H1 (cell line): ENCODE measurements around the gene FBN2. TPM values are rescaled to one million over a fixed set of nuclear protein-coding genes. Genes with fewer than 3 reads are reported as not detected.

Experiments
- CTCF ChIA-PET: fragments of 300-600 bp; sonication (Branson Sonifier 250); formaldehyde crosslinking; loops from one replicate; lab custom pipeline; 2021; ENCODE audit not compliant: partially characterized antibody; lab: Charles Lee
- POLR2A ChIA-PET: fragments of 300-600 bp; sonication (Branson Sonifier 250); formaldehyde crosslinking; loops from one replicate; lab custom pipeline; 2021; ENCODE audit warnings: inconsistent platforms; ENCODE audit not compliant: partially characterized antibody; lab: Charles Lee
- DNase-seq, 2 experiments: peaks; one replicate each; pipeline versions ENCODE4 v3.0.0 to v3.0.0-alpha.2; 2010 to 2022; ENCODE audit warnings: low spot score in 2 of 2, low read depth in 1 of 2, mixed read lengths in 1 of 2
- FAIRE-seq: peaks from 2 replicates; lab custom pipeline; 2011; peaks lifted over from hg19 to GRCh38; lab: Jason Lieb, UNC
- H2AFZ ChIP-seq: 2 replicates; pipeline ENCODE4 v1.8.1; 2012; ENCODE audit warnings: low read length, inconsistent platforms
- H2AK5ac ChIP-seq: 2 replicates; pipeline ENCODE4 v1.6.1; 2013; ENCODE audit warnings: low read depth, low read length
- H2BK120ac ChIP-seq: replicated peaks from 2 replicates; pipeline ENCODE3; 2013; ENCODE audit warnings: low read depth, low read length, inconsistent platforms
- H2BK12ac ChIP-seq: 2 replicates; pipeline ENCODE4 v1.6.1; 2013; ENCODE audit warnings: low read depth, low read length
- H2BK15ac ChIP-seq: 2 replicates; pipeline ENCODE4 v1.6.1; 2013; ENCODE audit warnings: low read length
- H2BK20ac ChIP-seq: 2 replicates; pipeline ENCODE4 v1.6.1; 2013; ENCODE audit warnings: low read length
- H2BK5ac ChIP-seq: 2 replicates; pipeline ENCODE4 v1.6.1; 2013; ENCODE audit warnings: low read depth, low read length
- H3K14ac ChIP-seq: 2 replicates; pipeline ENCODE4 v1.6.1; 2013; ENCODE audit warnings: inconsistent platforms; ENCODE audit not compliant: insufficient read length
- H3K18ac ChIP-seq: 2 replicates; pipeline ENCODE4 v1.6.1; 2013; ENCODE audit warnings: low read length; ENCODE audit errors: extremely low read depth
- H3K23ac ChIP-seq: 2 replicates; pipeline ENCODE4 v1.6.1; 2013; ENCODE audit warnings: inconsistent platforms; ENCODE audit not compliant: insufficient read length
- H3K23me2 ChIP-seq: 2 replicates; pipeline ENCODE4 v1.6.1; 2013; ENCODE audit warnings: low read depth, low read length
- H3K27ac ChIP-seq: 2 replicates; pipeline ENCODE4 v1.6.1; 2011; ENCODE audit warnings: low read depth, low read length, inconsistent platforms
- H3K27me3 ChIP-seq, 4 experiments: replicated peaks in 1 of 4; 1 replicate in 1 of 4; 2 replicates in 3 of 4; pipeline versions ENCODE4 v1.6.1 to v1.8.1; 2011 to 2013; ENCODE audit warnings: low read length in 3 of 4, mild to moderate bottlenecking in 3 of 4, inconsistent platforms in 2 of 4, mixed read lengths in 2 of 4, moderate library complexity in 1 of 4; ENCODE audit not compliant: control insufficient read depth in 3 of 4, insufficient read depth in 3 of 4; ENCODE audit errors: extremely low read depth in 1 of 4
- H3K36me3 ChIP-seq, 4 experiments: 2 replicates each; pipeline versions ENCODE4 v1.6.1 to v1.8.1; 2011 to 2013; ENCODE audit warnings: mild to moderate bottlenecking in 4 of 4, low read length in 3 of 4, moderate library complexity in 2 of 4, control low read depth in 1 of 4, inconsistent platforms in 1 of 4; ENCODE audit not compliant: insufficient read depth in 4 of 4, control insufficient read depth in 2 of 4
- H3K4ac ChIP-seq: replicated peaks from 2 replicates; pipeline ENCODE3; 2013; ENCODE audit warnings: low read length, low read depth, mixed read lengths, inconsistent platforms; ENCODE audit not compliant: insufficient read length
- H3K4me1 ChIP-seq, 4 experiments: replicated peaks in 1 of 4; 1 replicate in 1 of 4; 2 replicates in 3 of 4; pipeline versions ENCODE4 v1.6.1 to v1.8.1; 2011 to 2013; ENCODE audit warnings: low read length in 3 of 4, inconsistent platforms in 2 of 4, mixed read lengths in 1 of 4; ENCODE audit not compliant: insufficient read depth in 4 of 4, control insufficient read depth in 3 of 4
- H3K4me2 ChIP-seq, 2 experiments: 2 replicates each; pipeline versions ENCODE4 v1.6.1 to v1.8.1; 2011 to 2013; ENCODE audit warnings: low read depth in 2 of 2, low read length in 2 of 2, control low read depth in 1 of 2, inconsistent platforms in 1 of 2, mild to moderate bottlenecking in 1 of 2; ENCODE audit not compliant: insufficient read depth in 1 of 2
- H3K4me3 ChIP-seq, 4 experiments: fragments of 200-600, 300-600 bp in 1 of 4; sonication (generic), shearing (Covaris generic), sonication (Bioruptor Twin) in 1 of 4; 2 replicates each; pipeline versions ENCODE4 v1.5.1 to v1.8.1; 2011 to 2016; ENCODE audit warnings: low read length in 4 of 4, low read depth in 3 of 4, control low read depth in 2 of 4, inconsistent platforms in 2 of 4, mild to moderate bottlenecking in 2 of 4, mixed read lengths in 1 of 4, moderate library complexity in 1 of 4; ENCODE audit not compliant: insufficient read depth in 2 of 4; ENCODE audit errors: extremely low read depth in 1 of 4
- H3K56ac ChIP-seq: replicated peaks from 2 replicates; pipeline ENCODE3; 2013; ENCODE audit warnings: low read depth, mild to moderate bottlenecking, mixed read lengths, low read length, inconsistent platforms; ENCODE audit not compliant: insufficient read length
- H3K79me1 ChIP-seq: 2 replicates; pipeline ENCODE4 v1.6.1; 2013; ENCODE audit warnings: low read depth, low read length, control low read depth
- H3K79me2 ChIP-seq, 2 experiments: 2 replicates each; pipeline versions ENCODE4 v1.6.1 to v1.8.1; 2012 to 2013; ENCODE audit warnings: low read length in 2 of 2, mild to moderate bottlenecking in 2 of 2, inconsistent platforms in 1 of 2; ENCODE audit not compliant: insufficient read depth in 2 of 2, control insufficient read depth in 1 of 2
- H3K9ac ChIP-seq, 4 experiments: replicated peaks in 1 of 4; 1 replicate in 1 of 4; 2 replicates in 3 of 4; pipeline versions ENCODE4 v1.6.1 to v1.8.1; 2011 to 2013; ENCODE audit warnings: low read depth in 3 of 4, low read length in 3 of 4, control low read depth in 2 of 4, mild to moderate bottlenecking in 2 of 4, moderate library complexity in 2 of 4, inconsistent platforms in 1 of 4; ENCODE audit errors: extremely low read depth in 1 of 4
- H3K9me3 ChIP-seq, 2 experiments: 2 replicates each; pipeline versions ENCODE4 v1.6.1 to v1.8.1; 2012 to 2013; ENCODE audit warnings: mild to moderate bottlenecking in 2 of 2, moderate library complexity in 2 of 2, control low read depth in 1 of 2, inconsistent platforms in 1 of 2, low read depth in 1 of 2, low read length in 1 of 2, mixed read lengths in 1 of 2; ENCODE audit not compliant: insufficient read depth in 2 of 2
- H4K20me1 ChIP-seq, 2 experiments: replicated peaks in 1 of 2; 2 replicates each; pipeline versions ENCODE3 to v1.8.1; 2011 to 2013; ENCODE audit warnings: inconsistent platforms in 2 of 2, low read length in 2 of 2, mild to moderate bottlenecking in 1 of 2; ENCODE audit not compliant: insufficient read depth in 2 of 2, control insufficient read depth in 1 of 2
- H4K5ac ChIP-seq: 2 replicates; pipeline ENCODE4 v1.6.1; 2013; ENCODE audit warnings: low read length, low read depth, mixed read lengths, inconsistent platforms; ENCODE audit not compliant: insufficient read length
- H4K8ac ChIP-seq: 2 replicates; pipeline ENCODE4 v1.8.0; 2013; ENCODE audit warnings: mild to moderate bottlenecking, moderate library complexity, low read length, inconsistent platforms; ENCODE audit not compliant: insufficient read depth; ENCODE audit errors: extremely low read depth
- H4K91ac ChIP-seq: replicated peaks from 2 replicates; pipeline ENCODE3; 2013; ENCODE audit warnings: low read length, mixed read lengths, inconsistent platforms; ENCODE audit not compliant: insufficient read length
- EZH2 ChIP-seq: fragments of 200-600 bp; sonication (generic); IDR thresholded peaks from 2 replicates; pipeline ENCODE4 v1.7.1; 2012; ENCODE audit warnings: low read depth, mild to moderate bottlenecking, moderate library complexity, low read length, inconsistent platforms; ENCODE audit not compliant: severe bottlenecking
- GABPA ChIP-seq: IDR thresholded peaks from 2 replicates; pipeline ENCODE4 v1.6.1; 2011; ENCODE audit warnings: mild to moderate bottlenecking, low read length, moderate library complexity, borderline replicate concordance; ENCODE audit not compliant: insufficient read depth
- HDAC6 ChIP-seq: IDR thresholded peaks from one replicate; pipeline ENCODE4 v1.7.1; 2012; ENCODE audit warnings: low read depth, mild to moderate bottlenecking, inconsistent platforms, low read length, moderate library complexity
- WGBS, 2 experiments: shearing (Covaris generic) in 1 of 2; methylation state at CpG; one replicate each; pipeline versions ENCODE4 v1.1.6 to v1.1.7; 2013 to 2015; ENCODE audit warnings: low lambda C conversion rate in 2 of 2, mixed read lengths in 2 of 2, inconsistent platforms in 1 of 2, low coverage in 1 of 2, missing lambda C conversion rate in 1 of 2; ENCODE audit not compliant: insufficient replicate concordance in 2 of 2, insufficient coverage in 1 of 2, insufficient read length in 1 of 2; ENCODE audit errors: extremely low coverage in 1 of 2, missing lambda C conversion rate in 1 of 2; 5-methylcytosine and 5-hydroxymethylcytosine counted together
- polyA plus RNA-seq, 7 experiments: library from polyadenylated mRNA; depleted of rRNA in 3 of 7; stranded (reverse) in 5 of 7; unstranded in 2 of 7; fragments of >200 nt in 5 of 7; fragments of 200-250 nt in 2 of 7; gene quantifications; 1 replicate in 5 of 7; 2 replicates in 1 of 7; 4 replicates in 1 of 7; pipeline versions ENCODE4 v1.2.1 to v1.2.3, GENCODE V29; 2011 to 2013; ENCODE audit warnings: missing spikeins in 2 of 7, mixed read lengths in 2 of 7
- total RNA-seq: library from RNA; stranded (reverse); fragmentation: NEBNext Ultra II Directional; extraction: Animal tissue kit (Norgen Biotek cat#: 25700); gene quantifications from 2 replicates; pipeline ENCODE4 v1.2.1, GENCODE V29; 2021

The FBN2 gene
- total and polyA plus RNA-seq, 2 of the 8 experiments (the other 6 are each of a cell fraction or from before 2014, with no cell fraction given), result 14.1 to 16.3 TPM

GRCh38 chr5:128541385-128541784, 3.3 kb upstream of the FBN2 start:
- ChIA-PET POLR2A (interaction anchor here (1.2 kb wide), 1 partner anchor 37 kb away, joined by 3 read pairs; no protein-coding TSS in a partner anchor), CTCF (interaction anchor here (1.3 kb wide), 1 partner anchor 133 kb away, joined by 4 read pairs; no protein-coding TSS in a partner anchor)
- DNase-seq, result no peak
- no peak overlapping the region for H3K18ac ChIP-seq
- H2BK12ac ChIP-seq, result no peak overlapping the region
- peaks cover 0 to 11% (median 9%) of the 10 kb centered on the region in 4 experiments; a peak in 6 of 7 replicates for H3K27me3 ChIP-seq
- H4K20me1 ChIP-seq, result no peaks in the 10 kb centered on the region
- H3K23me2 ChIP-seq, result peaks cover 23% of the 10 kb centered on the region; the same call in 1 of the 2 replicates
- H3K79me1 ChIP-seq, result no peaks in the 10 kb centered on the region
- no peak overlapping the region for H3K4me3 ChIP-seq
- H3K9ac ChIP-seq, result no peak overlapping the region
- peaks cover 0 to 3% (median under 1%) of the 10 kb centered on the region in 4 experiments; a peak in 3 of 7 replicates for H3K4me1 ChIP-seq
- H3K23ac ChIP-seq, result no peak overlapping the region
- H3K56ac ChIP-seq, result no peak overlapping the region
- H2BK5ac ChIP-seq, result no peak overlapping the region
- H3K4ac ChIP-seq, result no peak overlapping the region
- H2BK15ac ChIP-seq, result no peak overlapping the region
- H2AFZ ChIP-seq, result no peak overlapping the region
- no peak overlapping the region for H3K14ac ChIP-seq
- H2AK5ac ChIP-seq, result no peak overlapping the region
- no peak overlapping the region for H2BK120ac ChIP-seq
- FAIRE-seq, result no peak
- no peak overlapping the region for H3K27ac ChIP-seq
- H2BK20ac ChIP-seq, result no peak overlapping the region
- no peak overlapping the region for H3K4me2 ChIP-seq
- no peaks in the 10 kb centered on the region for H3K36me3 ChIP-seq
- no peak overlapping the region for H4K5ac ChIP-seq
- H4K91ac ChIP-seq, result no peak overlapping the region
- TF ChIP-seq GABPA, result no peak
- no peak for TF ChIP-seq EZH2
- no peak for TF ChIP-seq HDAC6
- H3K9me3 ChIP-seq, result no peaks in the 10 kb centered on the region; a peak in 1 of 4 replicates
- no peaks in the 10 kb centered on the region for H3K79me2 ChIP-seq
- WGBS, 2 experiments, result 91% methylated on average over 3 of the region's 3 CpGs; no CpG with 5 or more reads in 1 of the 2 experiments
- H4K8ac ChIP-seq, result no peak overlapping the region
